ENCODE data around the gene BMPR1A. TPM values are rescaled to one million over a fixed set of nuclear protein-coding genes. Genes with fewer than 3 reads are reported as not detected.

BMPR1A gene
- total RNA-seq, 1 donor = 71.7 TPM

DNA sequence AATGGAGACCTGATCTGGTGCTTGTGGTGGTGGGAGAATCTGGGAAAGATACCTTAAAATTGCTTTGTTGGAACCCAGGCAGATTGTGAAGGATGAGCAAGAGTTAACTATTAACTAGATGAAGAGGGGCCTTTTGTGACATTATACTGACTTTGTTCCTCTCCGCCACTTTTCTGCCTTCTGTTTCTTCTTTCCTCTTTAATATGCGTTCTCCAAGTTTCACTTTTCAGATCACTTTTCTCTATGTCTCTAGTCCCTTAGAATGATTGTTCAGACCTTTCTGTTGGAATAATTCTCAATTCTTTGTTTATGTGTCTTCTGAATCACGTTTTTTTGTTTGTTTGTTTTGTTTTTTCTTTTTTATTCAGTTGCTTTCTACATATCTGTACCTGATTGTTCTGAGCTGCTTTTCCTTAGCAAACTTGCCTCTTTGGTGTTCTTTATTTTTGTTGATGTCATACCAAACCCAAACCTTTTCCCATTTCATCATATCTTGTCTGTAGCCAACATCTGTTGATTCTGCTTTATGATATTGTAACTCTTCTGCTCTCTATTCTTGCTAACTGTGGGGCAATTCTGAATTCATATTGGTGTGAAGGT, 2.8 kb downstream of the BMPR1A start:
- peak overlapping the region; percentile 10 for H3K27ac ChIP-seq (ENCODE audit: low read depth, low read length)
- no peaks in the 10 kb centered on the region for H3K36me3 ChIP-seq (ENCODE audit: insufficient read depth, low read length)
- peaks cover 15% of the 10 kb centered on the region for H3K4me1 ChIP-seq (ENCODE audit: insufficient read depth, low read length)
- TF ChIP-seq, protein P1, sequence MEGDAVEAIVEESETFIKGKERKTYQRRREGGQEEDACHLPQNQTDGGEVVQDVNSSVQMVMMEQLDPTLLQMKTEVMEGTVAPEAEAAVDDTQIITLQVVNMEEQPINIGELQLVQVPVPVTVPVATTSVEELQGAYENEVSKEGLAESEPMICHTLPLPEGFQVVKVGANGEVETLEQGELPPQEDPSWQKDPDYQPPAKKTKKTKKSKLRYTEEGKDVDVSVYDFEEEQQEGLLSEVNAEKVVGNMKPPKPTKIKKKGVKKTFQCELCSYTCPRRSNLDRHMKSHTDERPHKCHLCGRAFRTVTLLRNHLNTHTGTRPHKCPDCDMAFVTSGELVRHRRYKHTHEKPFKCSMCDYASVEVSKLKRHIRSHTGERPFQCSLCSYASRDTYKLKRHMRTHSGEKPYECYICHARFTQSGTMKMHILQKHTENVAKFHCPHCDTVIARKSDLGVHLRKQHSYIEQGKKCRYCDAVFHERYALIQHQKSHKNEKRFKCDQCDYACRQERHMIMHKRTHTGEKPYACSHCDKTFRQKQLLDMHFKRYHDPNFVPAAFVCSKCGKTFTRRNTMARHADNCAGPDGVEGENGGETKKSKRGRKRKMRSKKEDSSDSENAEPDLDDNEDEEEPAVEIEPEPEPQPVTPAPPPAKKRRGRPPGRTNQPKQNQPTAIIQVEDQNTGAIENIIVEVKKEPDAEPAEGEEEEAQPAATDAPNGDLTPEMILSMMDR (IDR thresholded peaks at IDR 0.05; ENCODE audit: extremely low read depth, low read depth, low read length) = no peak
- no peaks in the 10 kb centered on the region for H3K27me3 ChIP-seq (ENCODE audit: insufficient read depth, low read length)
- no peak overlapping the region for H2AFZ ChIP-seq (ENCODE audit: low read length)
- H3K9me3 ChIP-seq (ENCODE audit: low read depth, low read length) = no peaks in the 10 kb centered on the region
- DNase-seq (ENCODE audit: insufficient read length, low spot score, missing footprints) = peak; percentile 41
- H3K79me2 ChIP-seq (ENCODE audit: insufficient read depth, low read length) = peaks cover 83% of the 10 kb centered on the region
- peak overlapping the region; percentile 90 for H3K4me2 ChIP-seq (ENCODE audit: insufficient read depth, low read length)
- peaks cover 41% of the 10 kb centered on the region for H4K20me1 ChIP-seq (ENCODE audit: insufficient read depth, low read length)
- H3K4me3 ChIP-seq (ENCODE audit: insufficient read depth, low read length) = peak overlapping the region; percentile 85

GRCh38 chr10:86763404-86763803, 7.0 kb downstream of the BMPR1A start:
- no peak overlapping the region for H3K4me2 ChIP-seq (ENCODE audit: insufficient read depth, low read length)
- H3K27me3 ChIP-seq (ENCODE audit: insufficient read depth, low read length) = no peaks in the 10 kb centered on the region
- H3K9me3 ChIP-seq (ENCODE audit: low read depth, low read length) = no peaks in the 10 kb centered on the region
- no peak overlapping the region for H3K27ac ChIP-seq (ENCODE audit: low read depth, low read length)
- H3K4me3 ChIP-seq (ENCODE audit: insufficient read depth, low read length) = no peak overlapping the region
- H3K79me2 ChIP-seq (ENCODE audit: insufficient read depth, low read length) = peaks cover 94% of the 10 kb centered on the region
- H3K4me1 ChIP-seq (ENCODE audit: insufficient read depth, low read length) = peaks cover 8% of the 10 kb centered on the region
- no peak overlapping the region for H2AFZ ChIP-seq (ENCODE audit: low read length)
- DNase-seq (ENCODE audit: insufficient read length, low spot score, missing footprints) = peak; percentile 29
- TF ChIP-seq, protein P1 (IDR thresholded peaks at IDR 0.05; ENCODE audit: extremely low read depth, low read depth, low read length) = no peak
- peaks cover 47% of the 10 kb centered on the region for H4K20me1 ChIP-seq (ENCODE audit: insufficient read depth, low read length)
- no peaks in the 10 kb centered on the region for H3K36me3 ChIP-seq (ENCODE audit: insufficient read depth, low read length)

- no peaks in the 10 kb centered on the region for H3K36me3 ChIP-seq (ENCODE audit: insufficient read depth, low read length)
- DNase-seq (ENCODE audit: insufficient read length, low spot score, missing footprints) = peak; percentile 10
- H3K4me3 ChIP-seq (ENCODE audit: insufficient read depth, low read length) = no peak overlapping the region
- peaks cover 94% of the 10 kb centered on the region for H3K79me2 ChIP-seq (ENCODE audit: insufficient read depth, low read length)
- no peaks in the 10 kb centered on the region for H3K27me3 ChIP-seq (ENCODE audit: insufficient read depth, low read length)
- H3K4me1 ChIP-seq (ENCODE audit: insufficient read depth, low read length) = no peaks in the 10 kb centered on the region
- H3K9me3 ChIP-seq (ENCODE audit: low read depth, low read length) = no peaks in the 10 kb centered on the region
- H3K27ac ChIP-seq (ENCODE audit: low read depth, low read length) = no peak overlapping the region
- peaks cover 53% of the 10 kb centered on the region for H4K20me1 ChIP-seq (ENCODE audit: insufficient read depth, low read length)
- TF ChIP-seq, protein P1 (IDR thresholded peaks at IDR 0.05; ENCODE audit: extremely low read depth, low read depth, low read length) = no peak
- no peak overlapping the region for H3K4me2 ChIP-seq (ENCODE audit: insufficient read depth, low read length)
- H2AFZ ChIP-seq (ENCODE audit: low read length) = no peak overlapping the region
Observed at GRCh38 chr10:86765548-86765947, 9.1 kb downstream of the BMPR1A start.

DNA sequence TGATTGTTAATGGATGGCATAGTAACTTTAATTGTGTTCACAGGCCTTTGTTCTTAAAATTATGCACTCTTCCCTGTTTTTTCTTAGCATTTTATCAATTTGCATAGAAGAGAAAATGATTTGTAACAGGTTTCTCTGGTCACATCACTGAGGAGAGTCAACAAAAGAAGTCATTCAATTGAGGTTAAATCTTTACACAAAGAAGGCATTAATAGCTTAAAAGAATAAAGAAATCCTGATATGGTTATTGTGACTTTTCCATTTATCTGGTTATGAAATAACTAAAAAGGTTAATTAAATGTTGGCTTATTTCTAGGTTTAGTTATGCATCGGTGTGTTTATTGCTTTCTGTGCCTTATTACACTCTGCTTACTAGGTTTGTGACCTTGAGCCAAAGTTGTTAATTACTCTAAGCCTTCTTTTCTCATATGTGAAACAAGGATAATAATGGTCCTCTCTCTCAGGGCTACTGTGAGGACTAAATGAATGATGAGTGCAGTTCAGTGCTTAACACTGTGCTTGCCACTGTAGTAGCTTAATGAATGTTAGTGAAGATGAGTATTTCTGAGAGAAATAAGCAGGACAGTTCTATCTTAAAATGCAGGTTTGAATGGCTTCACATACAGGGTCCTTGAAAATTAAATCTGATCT, 12.1 kb downstream of the BMPR1A start:
- DNase-seq (ENCODE audit: insufficient read length, low spot score, missing footprints) = no peak
- Histone ChIP-seq H3K4me1 (ENCODE audit: insufficient read depth, low read length) (no peaks in the 10 kb centered on the region), H3K4me3 (ENCODE audit: insufficient read depth, low read length) (no peak overlapping the region), H3K79me2 (ENCODE audit: insufficient read depth, low read length) (peaks cover 89% of the 10 kb centered on the region), H3K36me3 (ENCODE audit: insufficient read depth, low read length) (no peaks in the 10 kb centered on the region), H4K20me1 (ENCODE audit: insufficient read depth, low read length) (peaks cover 35% of the 10 kb centered on the region), H3K27ac (ENCODE audit: low read depth, low read length) (no peak overlapping the region), H3K9me3 (ENCODE audit: low read depth, low read length) (no peaks in the 10 kb centered on the region), H2AFZ (ENCODE audit: low read length) (no peak overlapping the region), H3K4me2 (ENCODE audit: insufficient read depth, low read length) (no peak overlapping the region), H3K27me3 (ENCODE audit: insufficient read depth, low read length) (no peaks in the 10 kb centered on the region)
- TF ChIP-seq, protein P1 (IDR thresholded peaks at IDR 0.05; ENCODE audit: extremely low read depth, low read depth, low read length) = no peak
